Occipital lobe (tissue), 2 donors: ENCODE measurements around the gene MMP23B. TPM values are rescaled to one million over a fixed set of nuclear protein-coding genes. Genes with fewer than 3 reads are reported as not detected.
"Not testable (repeated sequence)": the region's sequence is repeated elsewhere in the genome, so short reads cannot be mapped to it uniquely, and the experiment has no call there.

Source experiments
- DNase-seq: peaks from one replicate; lab custom pipeline; 2025; lab: John Stamatoyannopoulos, UW
- total RNA-seq: library from RNA; depleted of rRNA; stranded (reverse); fragments of >200 nt; gene quantifications from one replicate; pipeline ENCODE4 v1.2.3, GENCODE V29; 2014

The MMP23B gene
- total RNA-seq, 1 donor from 2014 or later, result 0.31 TPM

GRCh38 chr1:1630191-1630964, 1.6 kb upstream of the MMP23B start:
- DNase-seq, result peak; percentile 49

GRCh38 chr1:1630965-1631781, 800 bp upstream of the MMP23B start:
- DNase-seq, result no peak

- not testable (repeated sequence) for DNase-seq
These were observed 1.4 kb downstream of the MMP23B start for GRCh38 chr1:1633409-1633808.

GRCh38 chr1:1634613-1635012, 2.6 kb downstream of the MMP23B start:
- DNase-seq, result not testable (repeated sequence)

- not testable (repeated sequence) for DNase-seq
These were observed 4.9 kb downstream of the MMP23B start for GRCh38 chr1:1636621-1637478.

- not testable (repeated sequence) for DNase-seq
These were observed 5.5 kb downstream of the MMP23B start for GRCh38 chr1:1637479-1637875.

- not testable (repeated sequence) for DNase-seq
These were observed 6.6 kb downstream of the MMP23B start for GRCh38 chr1:1638528-1638927.

- DNase-seq, result not testable (repeated sequence)
These were observed 7.4 kb downstream of the MMP23B start for GRCh38 chr1:1639368-1639767.

- DNase-seq, result not testable (repeated sequence)
These were observed 8.1 kb downstream of the MMP23B start for GRCh38 chr1:1640081-1640480.

- not testable (repeated sequence) for DNase-seq
These were observed 8.9 kb downstream of the MMP23B start for GRCh38 chr1:1640711-1641461.

- not testable (repeated sequence) for DNase-seq
These were observed 14.4 kb downstream of the MMP23B start for GRCh38 chr1:1646326-1646725.

- DNase-seq, result not testable (repeated sequence)
These were observed 15.7 kb downstream of the MMP23B start for GRCh38 chr1:1647567-1648241.

GRCh38 chr1:1648265-1648664, 16.3 kb downstream of the MMP23B start:
- DNase-seq, result not testable (repeated sequence)

GRCh38 chr1:1658583-1659549, 26.9 kb downstream of the MMP23B start, which contains the start of gene CDK11B:
Gene CDK11B, minus strand, starts transcription at chr1:1659004. Its CDS starts 1,519 bp downstream, at chr1:1657485.
- peak; percentile 92 for DNase-seq

GRCh38 chr1:1662392-1662791, 30.4 kb downstream of the MMP23B start:
- not testable (repeated sequence) for DNase-seq

GRCh38 chr1:1662830-1663560, 31.0 kb downstream of the MMP23B start:
- DNase-seq, result not testable (repeated sequence)

GRCh38 chr1:1664318-1664717, 32.3 kb downstream of the MMP23B start:
- not testable (repeated sequence) for DNase-seq
